Mucosa of stomach (tissue), 1 donor: ENCODE data around the gene LRRC2.
"Not testable (repeated sequence)": the region's sequence is repeated elsewhere in the genome, so short reads cannot be mapped to it uniquely, and the experiment has no call there.

ENCODE experiments used
- H3K27me3 ChIP-seq: one replicate; pipeline ENCODE4 v1.7.0; 2013; ENCODE audit warnings: mild to moderate bottlenecking, low read length; ENCODE audit not compliant: control insufficient read depth, insufficient read depth
- H3K36me3 ChIP-seq: one replicate; pipeline ENCODE4 v1.7.0; 2013; ENCODE audit warnings: low read length; ENCODE audit not compliant: control insufficient read depth, insufficient read depth
- H3K4me1 ChIP-seq: one replicate; pipeline ENCODE4 v1.7.0; 2013; ENCODE audit warnings: mild to moderate bottlenecking, low read length; ENCODE audit not compliant: control insufficient read depth, insufficient read depth
- H3K4me3 ChIP-seq: one replicate; pipeline ENCODE4 v1.7.0; 2013; ENCODE audit warnings: low read length
- H3K9ac ChIP-seq: one replicate; pipeline ENCODE4 v1.7.0; 2013; ENCODE audit warnings: mild to moderate bottlenecking, low read length, moderate library complexity
- H3K9me3 ChIP-seq: one replicate; pipeline ENCODE4 v1.7.0; 2013; ENCODE audit warnings: mild to moderate bottlenecking, low read length, moderate library complexity; ENCODE audit not compliant: control insufficient read depth
- donor health status: Pancreatic carcinoma.

The LRRC2 gene

DNA sequence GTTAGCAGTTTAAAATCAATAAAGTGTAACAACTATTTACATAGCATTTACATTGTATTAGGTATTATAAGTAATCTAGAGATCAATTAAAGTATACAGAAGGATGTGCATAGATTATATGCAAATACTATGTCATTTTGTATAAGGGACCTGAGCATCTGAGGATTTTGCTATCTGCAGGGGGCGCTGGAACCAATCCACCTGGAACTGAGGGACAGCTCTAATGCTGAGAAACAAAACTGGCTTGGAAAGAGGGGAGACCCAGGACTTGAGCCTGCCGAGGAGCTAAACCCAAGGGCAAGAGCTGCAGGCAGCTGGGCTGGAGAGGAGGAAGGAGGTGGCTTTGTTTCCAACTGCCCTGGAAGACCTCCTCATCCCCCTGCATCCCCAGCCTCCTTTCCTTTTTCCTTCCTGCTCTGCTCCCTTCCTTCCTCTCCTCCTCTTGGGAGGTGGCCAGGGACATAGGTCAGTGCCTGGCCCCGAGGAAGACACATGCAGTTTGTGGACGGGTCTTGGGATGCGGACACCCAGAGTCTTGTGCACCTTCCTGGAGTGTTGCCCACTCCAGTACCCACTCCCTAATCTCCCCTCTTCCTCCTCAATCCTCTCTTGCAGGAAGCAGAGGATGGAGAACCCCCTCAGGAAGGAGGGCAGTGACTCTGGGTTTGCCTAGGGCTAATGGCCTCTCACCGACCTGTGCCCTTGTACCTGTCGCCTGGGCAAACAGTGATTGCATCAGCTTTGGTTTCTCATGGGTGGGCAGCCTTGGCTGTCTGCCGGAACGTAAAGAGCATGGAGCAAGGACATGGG lies 69.2 kb downstream of the LRRC2 start:
- peaks cover 4% of the 10 kb centered on the region for H3K27me3 ChIP-seq
- H3K4me1 ChIP-seq: no peaks in the 10 kb centered on the region
- H3K4me3 ChIP-seq: no peak overlapping the region
- no peaks in the 10 kb centered on the region for H3K9me3 ChIP-seq
- no peaks in the 10 kb centered on the region for H3K36me3 ChIP-seq
- H3K9ac ChIP-seq: no peak overlapping the region

DNA sequence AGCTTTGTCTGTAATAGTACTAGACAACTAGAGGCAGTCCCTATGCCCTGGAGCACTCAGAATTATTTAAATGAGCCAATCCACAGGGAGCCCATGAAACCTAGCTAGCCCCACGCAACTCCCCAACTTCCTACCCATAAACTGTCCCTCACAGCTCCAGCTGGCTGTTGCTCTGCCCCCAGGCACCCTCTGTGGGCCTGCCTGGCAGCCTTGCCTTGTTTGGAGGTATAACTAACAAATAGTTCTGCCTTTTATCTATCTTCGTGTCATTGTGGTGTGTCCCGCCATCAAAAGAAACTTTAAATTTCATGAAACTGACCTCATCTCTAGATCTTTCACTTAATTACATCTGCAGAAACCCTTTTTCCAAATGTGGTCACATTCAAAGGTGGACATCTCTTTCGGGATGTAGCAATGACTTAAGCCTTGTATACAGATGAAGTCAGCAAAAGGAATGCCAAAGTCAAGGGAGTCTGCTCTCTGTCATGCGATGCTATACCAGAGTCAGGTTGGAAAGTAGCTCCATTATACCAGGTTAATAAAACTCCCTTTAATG lies 70.1 kb downstream of the LRRC2 start:
- H3K4me3 ChIP-seq: no peak overlapping the region
- peaks cover 4% of the 10 kb centered on the region for H3K27me3 ChIP-seq
- H3K36me3 ChIP-seq: no peaks in the 10 kb centered on the region
- H3K4me1 ChIP-seq: no peaks in the 10 kb centered on the region
- no peak overlapping the region for H3K9ac ChIP-seq
- H3K9me3 ChIP-seq: no peaks in the 10 kb centered on the region

DNA sequence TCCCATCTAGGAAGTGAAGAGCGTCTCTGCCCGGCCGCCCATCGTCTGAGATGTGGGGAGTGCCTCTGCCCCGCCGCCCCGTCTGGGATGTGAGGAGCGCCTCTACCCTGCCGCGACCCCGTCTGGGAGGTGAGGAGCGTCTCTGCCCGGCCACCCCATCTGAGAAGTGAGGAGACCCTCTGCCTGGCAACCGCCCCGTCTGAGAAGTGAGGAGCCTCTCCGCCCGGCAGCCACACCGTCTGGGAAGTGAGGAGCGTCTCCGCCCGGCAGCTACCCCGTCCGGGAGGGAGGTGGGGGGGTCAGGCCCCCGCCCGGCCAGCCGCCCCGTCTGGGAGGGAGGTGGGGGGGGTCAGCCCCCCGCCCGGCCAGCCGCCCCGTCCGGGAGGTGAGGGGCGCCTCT lies 71.6 kb downstream of the LRRC2 start:
- not testable (repeated sequence) for H3K4me3 ChIP-seq, H3K27me3 ChIP-seq, H3K36me3 ChIP-seq, H3K9ac ChIP-seq, H3K9me3 ChIP-seq, H3K4me1 ChIP-seq

DNA sequence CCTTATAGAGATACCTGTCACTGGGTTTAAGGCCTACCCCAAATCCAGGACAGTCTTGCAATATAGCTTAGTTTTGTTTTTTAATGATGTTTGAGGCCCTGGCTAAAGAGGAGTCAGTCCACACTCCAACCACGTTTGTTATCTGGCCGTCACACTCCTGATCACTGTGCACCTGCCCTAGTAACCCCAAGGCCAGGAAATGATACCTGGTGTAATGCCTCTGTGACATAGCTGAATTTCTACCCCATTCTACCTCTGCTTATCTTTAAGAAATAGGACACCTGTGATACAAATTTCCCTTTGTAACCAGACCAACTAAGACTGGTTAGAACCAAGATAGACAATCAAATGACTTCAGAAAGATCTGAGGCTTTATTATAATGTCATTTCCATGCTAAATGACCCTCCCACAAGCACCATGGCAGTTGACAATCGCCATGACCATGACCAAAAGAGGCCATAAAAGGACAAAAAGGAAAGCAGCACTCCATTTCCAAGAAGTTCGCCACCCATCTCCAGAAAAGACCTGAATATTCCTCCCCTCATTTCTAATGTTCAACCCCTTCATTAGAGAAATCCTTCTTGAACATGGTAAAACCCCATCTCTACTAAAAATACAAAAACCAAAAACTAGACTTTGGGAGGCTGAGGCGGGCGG lies 73.1 kb downstream of the LRRC2 start:
- Histone ChIP-seq H3K4me1 (peaks cover 7% of the 10 kb centered on the region), H3K4me3 (no peak overlapping the region), H3K36me3 (no peaks in the 10 kb centered on the region), H3K27me3 (peaks cover 4% of the 10 kb centered on the region), H3K9me3 (no peaks in the 10 kb centered on the region), H3K9ac (no peak overlapping the region)

DNA sequence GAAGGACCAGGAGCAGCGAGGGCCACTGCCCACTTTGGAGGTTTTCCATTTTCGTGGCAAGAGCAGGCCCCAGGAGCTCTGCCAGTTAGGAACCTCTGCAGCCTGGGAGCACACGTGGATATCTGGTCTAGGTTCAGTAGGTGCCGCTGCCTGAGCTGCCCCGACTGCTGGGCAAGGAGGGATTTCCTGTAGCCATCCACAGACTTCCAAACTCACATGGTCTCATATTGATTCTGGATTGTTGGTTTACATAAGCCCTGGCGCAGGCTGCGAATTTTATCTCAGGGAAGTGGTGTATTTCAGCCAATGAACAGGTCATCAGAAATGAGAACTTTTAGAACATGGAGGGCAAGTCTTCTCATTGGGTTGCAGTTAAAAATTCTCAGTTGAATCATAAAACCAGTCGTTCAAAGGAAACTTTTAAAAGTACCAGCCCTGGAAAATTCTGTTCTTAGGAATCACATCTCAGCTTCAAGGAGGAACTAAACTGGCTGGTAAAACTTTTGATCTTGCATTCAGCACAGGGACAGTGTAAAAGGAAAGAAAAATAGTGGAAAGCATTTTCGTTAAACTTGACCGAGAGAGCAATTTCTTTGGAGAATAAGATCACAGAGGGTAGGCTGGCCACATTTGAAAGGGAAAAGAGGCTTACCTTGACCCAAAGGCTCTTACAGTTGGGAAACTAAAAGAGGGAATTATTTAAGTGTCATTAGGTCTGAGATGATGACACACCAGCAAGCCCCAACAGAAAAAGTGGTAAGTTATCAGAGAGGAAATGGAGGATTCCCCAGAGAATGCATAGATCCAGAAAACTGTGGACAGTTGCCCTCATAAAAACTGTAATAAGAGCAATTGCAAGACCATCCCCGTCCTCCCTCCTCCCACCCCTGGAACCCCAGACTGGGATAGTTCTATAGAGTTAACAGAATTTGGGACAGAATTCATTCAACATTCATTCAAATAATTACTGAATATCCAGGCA lies 74.7 kb downstream of the LRRC2 start:
- Histone ChIP-seq H3K27me3 (no peaks in the 10 kb centered on the region), H3K4me1 (peaks cover 7% of the 10 kb centered on the region), H3K36me3 (no peaks in the 10 kb centered on the region), H3K9me3 (no peaks in the 10 kb centered on the region), H3K4me3 (no peak overlapping the region), H3K9ac (no peak overlapping the region)

DNA sequence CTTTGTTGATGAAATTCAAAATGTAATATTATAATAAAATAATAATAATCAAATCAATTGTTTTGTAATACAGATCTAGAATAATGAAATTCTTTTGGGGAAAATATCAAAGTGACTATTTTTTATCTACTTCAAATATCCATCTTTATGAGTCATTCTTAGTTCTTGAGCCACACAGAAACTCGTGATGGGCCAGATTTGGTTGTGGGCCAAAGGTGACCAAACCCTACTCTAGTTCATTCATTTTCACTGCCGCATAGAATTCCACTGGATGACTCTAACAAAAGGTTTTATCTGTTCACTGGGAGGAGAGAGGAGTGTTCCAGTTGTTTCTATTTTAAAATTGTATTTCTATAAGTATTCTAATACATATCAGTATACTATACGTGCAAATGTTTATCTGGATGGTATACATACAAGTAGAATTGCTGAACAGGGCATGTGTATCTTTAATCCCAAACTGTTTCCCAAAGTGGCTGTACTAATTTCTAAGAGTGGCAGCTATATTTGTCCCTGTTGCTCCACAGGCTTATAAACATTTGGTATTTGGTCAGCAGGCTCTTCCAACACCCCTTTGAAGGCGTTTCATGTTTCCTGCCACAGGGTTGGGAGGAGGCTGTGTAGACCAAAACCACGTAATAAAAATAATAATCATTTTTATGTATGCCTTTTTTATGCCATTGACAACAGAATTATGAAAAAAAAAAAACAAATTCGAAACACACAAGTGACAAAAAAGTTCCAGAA lies 75.6 kb downstream of the LRRC2 start:
- Histone ChIP-seq H3K9ac (no peak overlapping the region), H3K27me3 (no peaks in the 10 kb centered on the region), H3K36me3 (no peaks in the 10 kb centered on the region), H3K4me1 (peaks cover 9% of the 10 kb centered on the region), H3K9me3 (no peaks in the 10 kb centered on the region), H3K4me3 (no peak overlapping the region)

DNA sequence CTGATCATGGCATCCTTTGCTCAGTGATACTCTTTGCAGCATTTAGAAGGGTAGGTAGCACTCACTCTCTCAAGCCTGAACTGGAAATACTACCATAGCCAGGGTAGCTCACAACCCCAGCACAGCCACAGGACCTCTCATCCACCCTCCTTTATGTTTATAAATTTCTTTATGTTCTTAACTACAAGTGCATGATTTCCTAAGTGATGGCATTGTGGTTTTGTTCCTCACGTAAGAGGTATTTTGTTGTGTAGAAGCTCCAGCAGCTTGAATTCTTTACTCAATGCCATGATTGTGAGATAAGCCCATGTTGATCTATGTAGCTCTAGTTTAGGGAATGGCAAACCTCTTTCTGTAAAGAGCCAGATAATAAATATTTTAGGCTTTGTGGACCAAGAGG lies 76.2 kb downstream of the LRRC2 start:
- Histone ChIP-seq H3K27me3 (no peaks in the 10 kb centered on the region), H3K36me3 (no peaks in the 10 kb centered on the region), H3K4me3 (no peak overlapping the region), H3K9me3 (no peaks in the 10 kb centered on the region), H3K9ac (no peak overlapping the region), H3K4me1 (peaks cover 15% of the 10 kb centered on the region)

DNA sequence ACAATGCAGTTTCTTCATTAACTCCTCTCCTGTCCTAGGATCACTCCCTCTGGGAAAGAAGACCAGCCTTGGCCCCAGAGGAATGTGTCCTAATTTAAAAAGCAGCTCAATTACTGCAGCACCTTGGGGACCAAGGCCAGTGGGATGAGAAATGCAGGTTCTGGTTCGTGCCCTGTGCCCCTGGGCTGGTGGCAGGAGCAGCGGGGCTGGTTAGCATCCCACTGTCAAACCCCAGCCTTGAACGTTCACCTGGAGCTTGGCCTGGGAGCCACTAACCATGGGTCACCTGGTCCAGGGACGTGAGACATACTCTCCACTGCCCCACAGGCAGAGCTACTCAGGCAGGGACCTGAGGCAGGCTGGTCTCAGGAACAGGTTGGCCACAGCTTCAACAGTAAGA lies 76.7 kb downstream of the LRRC2 start:
- Histone ChIP-seq H3K9me3 (no peaks in the 10 kb centered on the region), H3K4me1 (peaks cover 20% of the 10 kb centered on the region), H3K27me3 (no peaks in the 10 kb centered on the region), H3K9ac (no peak overlapping the region), H3K4me3 (no peak overlapping the region), H3K36me3 (no peaks in the 10 kb centered on the region)

DNA sequence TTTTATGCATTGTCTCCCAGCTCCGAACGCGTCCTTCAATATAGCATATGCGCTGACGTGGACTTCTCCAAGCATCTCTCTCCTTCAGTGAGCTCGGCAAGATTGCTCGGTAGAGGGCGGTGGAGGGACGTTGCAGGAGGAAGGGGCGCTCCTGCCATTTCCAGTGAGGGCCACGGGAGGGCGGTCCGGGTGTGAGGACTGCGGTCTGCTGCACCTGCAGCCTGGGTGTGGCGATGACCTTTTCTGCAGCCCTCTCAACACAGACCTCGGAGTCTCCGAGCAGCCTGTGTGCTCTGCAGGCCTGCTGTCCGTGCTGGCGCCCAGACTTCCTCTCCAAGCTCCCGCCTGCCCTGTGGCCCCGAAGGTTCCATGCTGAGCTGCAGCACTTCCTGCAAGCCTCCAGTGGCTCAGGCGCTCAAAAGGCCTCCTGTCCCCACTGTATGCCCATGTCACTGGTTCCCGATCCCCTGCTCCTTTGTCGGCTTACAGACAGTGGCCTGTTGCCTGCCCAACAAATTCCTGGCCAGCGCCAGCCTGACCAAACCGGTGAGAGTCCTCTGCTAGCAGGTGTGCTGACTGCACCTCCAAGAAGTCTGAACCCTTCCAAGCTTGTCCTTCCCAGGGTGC lies 77.3 kb downstream of the LRRC2 start:
- no peak overlapping the region for H3K9ac ChIP-seq
- no peaks in the 10 kb centered on the region for H3K27me3 ChIP-seq
- no peaks in the 10 kb centered on the region for H3K36me3 ChIP-seq
- no peaks in the 10 kb centered on the region for H3K9me3 ChIP-seq
- H3K4me3 ChIP-seq: no peak overlapping the region
- peaks cover 23% of the 10 kb centered on the region for H3K4me1 ChIP-seq

DNA sequence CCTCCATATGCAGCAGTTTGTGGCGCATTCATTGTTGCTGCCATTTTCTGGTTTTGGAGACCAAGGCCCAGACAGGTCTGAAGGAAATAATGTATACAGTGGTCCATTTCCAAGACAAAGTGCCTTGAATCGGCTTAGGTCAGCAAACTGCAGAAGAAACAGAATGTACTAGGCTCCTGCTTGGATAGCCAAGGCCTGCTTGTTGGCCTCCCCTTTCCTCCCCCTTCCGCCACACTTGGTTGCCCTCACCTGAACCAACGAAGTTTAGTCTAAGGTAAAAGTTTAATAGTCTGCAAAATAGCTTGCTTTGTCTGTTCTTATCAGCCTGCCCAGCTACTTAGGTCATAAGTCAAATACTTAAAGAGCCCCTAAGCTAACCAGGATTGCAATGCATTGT lies 80.3 kb downstream of the LRRC2 start:
- Histone ChIP-seq H3K4me3 (no peak overlapping the region), H3K27me3 (no peaks in the 10 kb centered on the region), H3K36me3 (no peaks in the 10 kb centered on the region), H3K9ac (no peak overlapping the region), H3K9me3 (no peaks in the 10 kb centered on the region), H3K4me1 (peaks cover 23% of the 10 kb centered on the region)
